HG03135 (cell line): ENCODE measurements around the gene RFTN2.
"Not testable (repeated sequence)": the region's sequence is repeated elsewhere in the genome, so short reads cannot be mapped to it uniquely, and the experiment has no call there.

Experiments used
- ATAC-seq: cut with Tn5 transposase; IDR thresholded peaks from one replicate; pipeline ENCODE4 v1.9.1; 2021; ENCODE audit warnings: mild to moderate bottlenecking, moderate library complexity; ENCODE audit not compliant: unreplicated experiment

The RFTN2 gene

DNA sequence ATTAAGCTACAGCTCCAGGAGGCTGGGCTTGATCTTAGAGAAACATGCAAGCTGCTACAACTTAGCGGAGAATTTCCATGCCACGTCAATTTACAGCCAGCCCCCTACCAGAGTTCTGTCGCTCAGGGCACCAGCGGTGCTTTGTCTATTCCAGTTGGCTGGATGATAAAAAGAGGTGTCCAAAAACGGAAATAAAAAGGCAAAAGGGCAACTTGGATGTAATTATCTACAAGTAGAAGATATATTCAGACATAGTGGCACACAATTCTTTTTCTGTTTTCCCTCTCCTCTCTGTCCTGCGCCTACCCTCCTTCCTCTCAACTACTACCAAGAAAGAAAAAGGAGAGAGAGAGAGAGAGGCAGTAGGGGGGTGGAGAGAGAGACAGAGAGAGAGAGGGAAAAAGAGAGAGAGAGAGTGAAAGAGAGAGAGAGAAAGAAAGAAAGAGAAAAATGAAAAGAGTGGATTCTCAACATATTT, 363 bp upstream of the RFTN2 start:
- no peak for ATAC-seq

DNA sequence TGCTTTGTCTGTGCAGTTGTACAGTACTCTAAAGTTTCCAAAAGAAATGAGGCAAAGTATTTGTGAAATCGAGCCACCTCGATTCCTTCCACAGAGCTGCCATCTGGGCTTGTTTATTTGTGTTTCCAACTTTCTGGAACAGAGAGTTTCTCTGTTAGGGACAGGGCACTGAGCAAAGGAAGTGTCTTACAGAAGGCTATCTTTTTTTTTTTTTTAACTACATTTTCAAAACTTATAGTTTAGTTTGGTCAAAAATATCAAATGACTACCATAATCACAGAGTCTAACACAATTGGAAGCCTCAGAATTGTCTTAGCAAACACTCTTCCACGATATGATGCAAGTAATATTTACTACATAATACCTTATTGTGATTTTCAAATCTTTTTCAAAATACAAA, 796 bp downstream of the RFTN2 start:
- ATAC-seq, result no peak

DNA sequence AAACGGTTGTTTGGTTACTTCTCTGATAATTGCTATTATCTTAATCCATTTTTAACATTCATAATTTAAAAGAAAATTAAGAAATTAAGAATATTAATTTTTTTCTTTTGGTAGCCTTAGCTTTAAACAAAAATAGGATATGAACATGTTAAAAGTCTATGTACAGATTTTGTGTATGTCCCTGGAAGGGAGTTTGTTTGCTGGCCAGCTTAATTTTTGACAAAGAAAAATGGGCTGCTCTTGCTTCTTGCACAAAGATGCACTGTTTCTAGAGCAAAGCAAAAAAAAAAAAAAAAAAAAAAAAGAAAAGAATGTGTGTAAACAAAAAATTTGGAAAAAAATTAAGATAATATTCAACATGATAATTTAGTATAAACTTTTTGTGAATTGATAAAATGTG, 1.3 kb downstream of the RFTN2 start:
- no peak for ATAC-seq

DNA sequence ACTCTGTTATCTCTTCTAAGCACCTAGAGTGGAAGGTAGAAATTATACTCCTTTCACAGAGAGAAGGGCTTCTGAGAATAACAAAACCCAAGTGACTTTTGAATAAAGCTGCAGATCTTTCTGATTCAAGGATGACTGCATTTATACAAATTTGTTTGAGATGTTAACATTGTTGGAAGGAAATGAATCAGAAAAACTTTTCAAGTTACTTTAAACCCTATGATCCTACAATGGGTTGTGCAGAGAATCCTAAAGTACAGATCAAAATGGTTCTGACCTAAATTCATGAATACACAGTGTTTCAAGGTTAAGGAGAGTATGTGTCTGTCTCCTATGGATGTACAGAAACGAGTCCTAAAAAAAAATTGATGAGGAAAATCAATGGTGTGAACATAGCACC, 1.8 kb downstream of the RFTN2 start:
- no peak for ATAC-seq

DNA sequence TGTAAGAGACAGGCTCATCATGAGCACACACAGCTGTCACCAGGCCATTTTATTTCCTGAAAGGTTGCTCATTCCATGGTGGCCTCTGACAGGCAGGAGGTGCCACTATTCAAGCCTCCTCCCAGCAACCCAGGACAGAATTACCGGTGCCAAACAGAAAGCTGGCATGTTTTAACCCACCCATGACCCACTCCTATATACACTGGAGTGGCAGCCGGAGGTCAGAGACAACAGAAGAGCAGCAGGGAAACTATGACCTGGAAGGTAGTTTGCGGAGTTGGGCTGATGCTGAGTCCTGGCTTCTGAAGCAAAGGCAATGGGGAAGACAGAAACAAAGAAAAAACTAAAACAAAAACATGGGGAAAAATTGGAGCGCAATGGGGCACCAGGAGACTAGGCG, 2.3 kb downstream of the RFTN2 start:
- ATAC-seq, result no peak

DNA sequence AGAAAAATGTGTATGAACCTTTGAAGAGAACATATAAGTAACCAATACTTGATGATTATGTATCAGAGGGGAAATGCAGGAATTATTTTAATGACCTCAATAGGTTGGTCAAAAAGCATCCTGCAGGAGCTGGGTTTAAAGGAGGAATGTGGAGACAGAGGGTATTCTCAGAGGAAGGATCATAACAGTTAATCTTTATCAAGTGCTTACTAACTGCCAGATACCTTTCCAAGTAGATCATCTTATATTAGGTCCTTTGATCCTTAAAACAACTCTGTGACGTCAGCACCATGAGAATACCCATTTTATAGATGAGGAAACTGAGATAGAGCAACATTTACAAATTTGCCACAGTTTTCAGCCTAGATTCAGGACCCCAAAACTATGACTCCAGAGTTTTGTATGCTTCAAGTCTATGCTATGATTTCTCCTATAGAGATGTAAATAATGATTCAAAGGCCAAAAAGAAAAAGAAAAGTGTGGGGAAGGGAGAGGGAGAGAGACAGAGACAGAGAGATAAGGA, 3.0 kb downstream of the RFTN2 start:
- ATAC-seq, result no peak

DNA sequence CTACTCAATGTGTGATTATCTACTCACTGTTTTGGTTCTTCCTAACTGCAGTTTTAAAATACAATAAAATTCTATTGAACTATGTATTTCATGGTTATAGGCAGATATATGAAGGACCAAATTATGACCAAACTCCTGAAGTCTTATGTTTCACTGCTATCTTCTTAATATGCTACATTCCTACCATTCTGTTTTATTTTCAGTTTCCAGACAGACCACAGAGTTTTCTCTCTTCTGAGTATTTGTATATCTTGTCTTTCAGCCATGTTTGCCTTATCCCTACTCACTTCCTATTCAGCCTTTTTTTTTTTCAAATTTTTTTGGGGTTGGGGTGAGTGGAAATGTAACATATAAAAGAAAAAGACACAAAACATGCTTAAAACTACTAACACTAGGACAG, 6.3 kb downstream of the RFTN2 start:
- ATAC-seq, result no peak

DNA sequence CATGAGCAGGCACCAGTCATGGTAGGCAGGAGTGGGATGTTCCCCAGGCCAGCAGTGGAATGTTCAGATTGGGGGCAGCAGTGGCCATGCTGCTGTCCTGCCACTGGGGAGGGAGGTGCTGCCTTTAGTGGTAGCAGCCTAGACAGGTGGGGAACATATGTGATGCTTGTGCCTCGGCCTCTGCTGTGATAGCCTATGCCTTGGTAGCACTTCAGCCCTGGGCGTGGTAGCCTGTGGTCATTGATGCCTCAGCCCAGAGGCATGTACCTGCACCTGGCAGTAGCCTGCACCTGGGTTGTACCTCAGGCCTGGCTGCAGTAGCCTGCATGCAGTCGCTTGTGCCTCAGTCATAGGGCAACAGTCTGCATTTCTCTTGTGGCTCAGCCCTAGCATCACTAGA, 7.1 kb downstream of the RFTN2 start:
- no peak for ATAC-seq

DNA sequence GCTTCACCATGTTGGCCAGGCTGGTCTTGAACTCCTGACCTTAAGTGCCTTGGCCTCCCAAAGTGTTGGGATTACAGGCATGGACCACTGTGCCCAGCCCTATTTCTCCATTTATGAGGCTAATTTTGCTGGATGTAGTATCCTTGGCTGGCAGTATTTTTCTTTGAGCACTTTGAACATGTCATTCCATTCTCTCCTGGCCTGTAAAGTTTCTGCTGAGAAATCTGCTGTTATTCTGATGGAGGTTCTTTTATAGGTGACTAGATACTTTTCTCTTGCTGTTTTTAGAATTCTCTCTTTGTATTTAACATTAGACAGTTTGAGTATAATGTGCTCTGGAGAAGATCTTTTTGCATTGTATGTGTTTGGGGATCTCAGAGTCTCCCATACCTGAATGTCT, 9.1 kb downstream of the RFTN2 start:
- ATAC-seq, result no peak

DNA sequence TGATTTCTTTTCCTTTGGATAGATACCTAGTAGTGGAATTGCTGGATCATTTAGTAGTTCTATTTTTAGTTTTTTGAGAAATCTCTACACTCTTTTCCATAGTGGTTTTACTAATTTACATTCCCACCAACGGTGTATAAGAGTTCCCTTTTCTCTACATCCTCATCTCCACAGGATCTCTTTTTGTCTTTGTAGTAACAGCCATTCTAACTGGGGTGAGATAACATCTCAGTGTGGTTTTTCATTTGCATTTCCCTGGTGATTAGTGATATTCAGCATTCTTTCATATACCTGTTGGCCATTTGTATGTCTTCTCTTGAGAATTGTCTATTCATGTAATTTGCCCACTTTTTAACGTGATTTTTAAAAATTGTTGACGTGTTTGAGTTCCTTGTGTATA, 13.8 kb downstream of the RFTN2 start:
- no peak for ATAC-seq

DNA sequence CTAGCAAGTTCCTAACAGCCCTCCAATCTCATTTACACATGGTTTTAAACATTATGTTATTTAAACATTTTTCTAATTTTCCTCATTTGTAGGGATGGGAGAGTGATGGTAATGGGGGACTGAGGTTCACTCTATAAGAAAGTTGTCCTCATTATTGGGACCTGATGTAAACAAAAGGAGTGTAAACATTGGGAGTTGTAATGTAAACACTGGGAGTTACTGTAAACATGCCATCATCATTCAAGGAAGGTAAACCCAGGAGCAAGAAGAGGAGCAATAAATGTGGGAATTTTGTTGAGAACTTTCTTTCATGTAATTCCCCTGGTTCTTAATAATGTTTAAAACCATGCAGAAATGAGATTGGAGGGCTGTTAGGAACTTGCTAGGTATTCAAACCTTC, 17.8 kb downstream of the RFTN2 start:
- no peak for ATAC-seq

DNA sequence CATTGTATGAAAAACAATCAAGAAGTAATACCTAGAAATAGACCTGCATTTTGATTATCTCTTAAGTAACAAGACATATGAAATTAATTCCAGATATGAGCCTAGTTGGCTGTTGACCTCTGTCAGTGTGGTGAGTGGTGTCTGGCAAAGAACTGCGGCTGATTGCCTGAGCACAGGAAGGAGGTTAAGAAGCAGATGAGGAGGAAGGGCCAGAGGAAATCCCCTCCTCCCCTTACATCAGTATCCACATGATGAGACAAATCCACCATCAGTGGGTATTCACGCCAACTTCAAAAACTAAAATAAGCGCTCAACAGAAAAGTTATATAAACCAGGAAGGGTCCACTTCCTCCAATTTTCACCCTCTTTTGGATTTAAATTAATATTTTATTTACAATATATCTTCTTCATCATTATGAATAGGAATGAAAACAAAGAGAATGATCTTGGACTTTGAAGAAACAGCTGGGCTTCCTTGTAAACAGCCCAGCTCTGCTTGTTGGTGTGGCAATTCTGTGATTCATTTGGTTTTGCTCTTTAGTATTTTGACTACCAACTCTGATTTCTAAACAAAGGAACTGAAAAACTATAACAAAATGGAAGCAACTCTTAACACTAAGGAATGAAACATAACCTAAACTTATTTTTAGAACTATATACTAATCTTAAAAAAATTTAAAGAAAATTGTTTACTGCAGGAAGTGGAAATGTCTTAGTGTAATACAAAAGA, 27.3 kb downstream of the RFTN2 start:
- ATAC-seq, result no peak

DNA sequence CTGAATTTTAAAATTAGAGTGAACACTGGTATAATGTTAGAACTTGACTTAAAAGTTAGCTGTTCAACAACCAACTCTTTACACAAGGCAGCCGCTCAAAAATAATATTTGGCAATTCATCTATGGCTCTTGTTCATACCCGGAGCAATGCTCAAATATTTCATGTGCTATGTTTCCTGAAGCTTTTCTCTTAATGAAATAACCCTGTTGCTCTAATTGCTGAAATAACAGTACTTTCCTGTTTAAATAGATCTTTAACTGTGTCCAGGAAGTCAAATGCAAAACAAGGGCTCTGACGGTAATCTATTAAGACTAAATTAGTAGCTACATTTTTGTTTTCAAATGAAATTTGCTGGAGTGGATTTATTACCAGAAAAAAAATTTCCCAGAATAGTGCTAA, 33.7 kb downstream of the RFTN2 start:
- no peak for ATAC-seq

DNA sequence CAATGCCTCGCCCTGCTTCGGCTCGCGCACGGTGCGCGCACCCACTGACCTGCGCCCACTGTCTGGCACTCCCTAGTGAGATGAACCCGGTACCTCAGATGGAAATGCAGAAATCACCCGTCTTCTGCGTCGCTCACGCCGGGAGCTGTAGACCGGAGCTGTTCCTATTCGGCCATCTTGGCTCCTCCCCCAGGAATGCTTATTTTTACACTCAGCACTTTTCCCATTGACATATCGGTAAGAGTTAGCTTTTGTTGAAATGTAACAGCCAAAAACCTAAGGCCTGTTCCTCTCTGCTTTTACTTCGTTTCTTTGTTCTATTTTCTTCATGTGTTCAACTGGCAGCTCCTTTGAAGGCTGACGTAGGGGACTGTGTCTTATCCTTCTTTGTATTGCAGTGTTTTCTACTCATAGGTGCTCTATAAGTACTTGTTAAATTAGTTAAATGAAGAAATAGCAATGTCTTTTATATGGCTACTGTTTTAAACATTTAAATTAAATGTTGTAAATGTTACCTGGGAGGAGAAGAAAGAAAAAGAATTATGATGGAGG, 34.7 kb downstream of the RFTN2 start:
- ATAC-seq, result not testable (repeated sequence)

DNA sequence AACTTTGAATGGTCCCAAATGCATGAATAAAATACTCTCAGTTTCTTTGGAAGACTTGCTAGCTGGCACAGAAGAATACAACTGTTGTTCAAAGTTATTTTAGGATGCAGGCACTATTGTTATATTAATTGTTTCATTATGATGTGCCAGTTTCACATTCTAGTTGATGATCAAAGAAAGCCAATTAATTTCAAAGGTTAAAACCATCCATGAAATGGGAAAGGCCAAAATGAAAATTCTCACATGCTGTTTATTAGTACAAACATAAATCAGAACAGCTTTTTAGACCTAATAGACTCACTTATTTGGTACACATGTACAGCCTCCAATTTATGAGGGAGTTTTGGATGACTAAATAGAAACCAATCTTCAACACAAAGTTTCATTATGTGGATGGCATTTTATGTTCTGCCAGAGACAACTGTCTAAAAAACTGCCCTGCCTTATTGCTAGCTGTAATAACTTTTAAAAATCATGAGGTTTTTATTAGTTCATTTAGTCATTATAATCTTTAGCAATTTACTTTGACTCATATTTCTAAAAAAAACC, 42.2 kb downstream of the RFTN2 start:
- no peak for ATAC-seq

DNA sequence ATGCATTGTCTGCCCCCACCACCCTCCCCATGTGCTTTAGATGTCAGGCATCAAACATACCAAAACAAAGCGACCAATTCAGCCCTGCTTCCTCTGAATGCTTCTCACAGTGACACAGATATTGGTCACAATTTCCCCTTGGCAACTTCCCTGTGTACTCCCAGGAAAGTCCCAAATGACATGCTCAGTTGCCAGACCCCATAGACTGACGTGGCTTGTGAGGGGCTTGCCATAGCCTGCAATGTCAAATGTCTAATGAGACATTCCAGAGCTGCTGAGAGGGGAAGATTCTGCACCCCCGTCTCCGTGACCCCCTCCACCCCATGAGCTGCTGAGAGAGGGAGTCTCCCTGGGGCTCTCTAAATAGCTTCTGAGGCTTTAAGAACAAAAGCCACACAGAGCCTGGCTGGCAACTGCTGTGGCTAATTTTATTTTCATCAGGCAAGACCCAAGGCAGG, 47.3 kb downstream of the RFTN2 start:
- peak; percentile 59 for ATAC-seq

DNA sequence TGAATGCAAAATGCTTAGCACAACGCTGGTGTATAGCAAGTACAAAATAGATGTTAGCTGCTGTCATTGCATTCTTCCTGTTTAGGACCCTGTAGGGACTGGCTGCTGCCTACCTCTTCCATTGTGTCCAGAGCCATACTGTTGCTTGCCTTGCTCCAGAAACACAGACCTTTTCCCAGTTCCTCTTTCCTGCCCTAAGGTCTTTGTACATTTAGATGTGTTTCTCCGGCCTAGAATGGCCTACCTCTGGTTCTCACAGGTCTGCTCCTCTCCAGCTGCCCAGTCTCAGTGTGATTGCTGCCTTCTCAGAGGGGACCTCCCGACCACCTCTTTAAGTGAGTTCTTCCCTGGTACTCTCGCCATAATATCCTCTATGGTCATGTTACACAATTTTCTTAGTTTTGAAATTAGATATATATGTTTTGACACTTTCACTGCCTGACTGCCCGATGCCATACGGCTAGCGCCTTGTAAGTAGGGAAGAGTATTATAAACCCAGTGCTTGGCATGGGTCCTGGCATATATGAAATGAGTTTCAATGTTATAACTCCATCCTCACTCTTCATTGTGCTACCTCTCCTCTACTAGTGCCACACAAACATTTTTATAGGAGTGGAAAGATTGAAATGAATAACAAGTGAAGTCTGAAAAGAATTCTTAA, 48.3 kb downstream of the RFTN2 start:
- no peak for ATAC-seq

DNA sequence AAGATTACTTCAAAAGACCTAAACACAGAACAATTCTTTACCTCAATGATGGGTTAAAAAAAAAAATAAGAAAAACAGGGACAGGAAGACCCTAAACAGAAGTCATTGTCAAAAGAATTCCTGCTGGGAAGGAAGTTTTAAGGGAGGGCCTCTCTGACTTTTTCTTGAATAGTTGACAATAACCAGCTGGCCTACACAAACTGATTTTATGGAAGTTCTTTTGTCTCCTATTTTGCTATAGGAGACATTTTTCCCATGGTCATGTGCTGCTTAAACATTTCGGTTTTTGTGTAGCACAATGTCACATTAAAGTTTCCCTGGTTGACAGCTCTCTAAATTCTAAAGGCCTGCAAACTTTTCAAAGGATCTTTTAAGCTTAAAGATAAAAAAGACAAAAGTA, 55.3 kb downstream of the RFTN2 start:
- ATAC-seq, result no peak

DNA sequence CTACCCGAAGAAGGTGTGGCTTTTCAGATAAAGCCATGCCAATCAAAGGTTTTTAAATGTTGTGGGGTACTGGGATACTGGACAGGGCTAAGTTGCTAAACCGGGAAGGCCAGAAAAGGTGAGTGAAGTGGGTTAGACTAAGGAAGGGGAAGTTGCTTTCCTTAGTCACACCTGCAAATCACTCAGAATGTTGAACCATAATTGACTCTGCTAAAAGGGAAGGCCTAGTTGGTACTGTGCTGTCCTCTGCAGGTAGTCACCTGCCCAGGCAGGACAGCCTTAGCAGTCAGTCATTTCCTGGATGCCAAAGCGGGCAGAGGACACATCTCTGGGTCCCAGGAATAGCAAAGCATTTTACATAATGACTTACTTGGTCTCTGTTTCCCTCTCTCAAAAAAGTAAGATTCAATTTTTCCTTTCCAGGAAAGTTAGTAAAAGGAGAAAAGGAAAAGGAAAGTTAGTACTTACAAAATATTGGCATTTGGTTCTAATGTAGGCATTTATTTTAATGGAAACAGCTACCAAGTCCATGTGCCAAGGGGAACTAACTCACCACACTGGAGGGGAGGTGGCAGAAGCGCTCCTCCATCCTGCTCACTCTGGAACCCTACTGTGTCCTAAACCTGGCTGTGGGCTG, 60.3 kb downstream of the RFTN2 start:
- peak; percentile 59 for ATAC-seq

DNA sequence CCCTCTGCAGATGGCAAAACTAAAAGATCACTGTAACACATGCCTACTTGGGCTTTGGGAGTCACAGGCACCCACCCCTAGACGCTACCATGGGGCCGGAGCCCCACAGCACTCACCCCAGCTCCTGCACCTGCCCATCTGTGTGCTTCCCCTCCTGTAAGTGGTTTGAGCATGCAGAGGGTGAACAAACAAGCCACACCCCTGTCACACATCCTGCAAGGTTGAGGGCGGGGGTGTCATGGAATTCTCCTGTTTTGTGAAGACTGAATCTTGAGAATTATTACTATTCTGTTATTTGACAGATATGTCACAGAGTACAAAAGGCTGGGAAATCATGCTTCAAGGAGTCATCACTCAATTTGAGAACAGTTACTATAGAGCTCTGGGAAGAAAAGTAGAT, 60.9 kb downstream of the RFTN2 start:
- no peak for ATAC-seq

DNA sequence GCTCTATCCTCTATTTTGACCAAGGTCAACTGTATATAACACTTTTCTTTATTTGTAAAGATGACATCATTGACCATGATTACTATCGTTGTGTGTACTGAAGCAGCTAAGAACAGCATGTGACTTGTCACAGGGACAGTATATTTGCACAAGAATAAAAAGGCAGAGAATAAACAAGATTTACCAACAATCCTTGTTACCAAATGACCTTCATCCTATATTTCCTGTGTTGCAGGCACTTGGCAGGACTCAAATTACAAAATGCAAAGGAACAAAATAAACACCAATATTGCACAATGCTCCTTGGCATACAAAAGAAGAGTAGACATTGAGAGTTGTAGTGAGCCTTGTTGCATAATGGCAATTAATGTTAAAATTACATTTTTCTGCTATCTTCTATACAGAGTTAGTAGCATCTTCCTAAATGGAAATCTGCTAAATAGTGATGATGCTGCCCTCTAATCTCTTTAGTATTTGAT, 61.8 kb downstream of the RFTN2 start:
- no peak for ATAC-seq
